Measurements from ENCODE around the gene SMYD2. TPM values are rescaled to one million over a fixed set of nuclear protein-coding genes. Genes with fewer than 3 reads are reported as not detected.

Gene SMYD2
- polyA plus RNA-seq, 2 of the 4 experiments (the other 2 are of a cell fraction), result 32.3 to 54.9 TPM

GRCh38 chr1:214337015-214337414 lies 56.1 kb downstream of the SMYD2 start:
- ChIA-PET CTCF (interaction anchor here (0.6 to 18.8 kb wide), 5 partner anchors 8 to 891 kb away, joined by 3 to 515 read pairs (median 24); no protein-coding TSS in a partner anchor), POLR2A (no interaction called here)
- no peaks in the 10 kb centered on the region for H3K9me3 ChIP-seq
- H3K4me3 ChIP-seq, result no peak overlapping the region
- no peak for ATAC-seq
- no peak overlapping the region for H3K27ac ChIP-seq
- H3K4me2 ChIP-seq, result no peak overlapping the region
- no peaks in the 10 kb centered on the region for H3K4me1 ChIP-seq
- 72% methylated on average over 2 of the region's 2 CpGs for WGBS (ENCODE audit: missing lambda C conversion rate)
- no peak for DNase-seq (ENCODE audit: low read depth in 1 of 2, low spot score in 1 of 2)
- TF ChIP-seq FOXS1 (CRISPR knock-in tag; IDR thresholded peaks at IDR 0.05), result no peak
- no peak for TF ChIP-seq EHF (CRISPR knock-in tag; IDR thresholded peaks at IDR 0.05)
- no peak for TF ChIP-seq ELK1 (IDR thresholded peaks at IDR 0.05; ENCODE audit: low read depth, low read length)
- no peak for TF ChIP-seq PBX3 (IDR thresholded peaks at IDR 0.05)
- TF ChIP-seq TFCP2L1 (CRISPR knock-in tag; IDR thresholded peaks at IDR 0.05), result no peak
- no peak for TF ChIP-seq MYC (IDR thresholded peaks at IDR 0.05; ENCODE audit: borderline replicate concordance, low read length)
- TF ChIP-seq FOSL2 (IDR thresholded peaks at IDR 0.05), result no peak
- TF ChIP-seq FOSL2 (CRISPR knock-in tag; IDR thresholded peaks at IDR 0.05), result no peak
- TF ChIP-seq TP53 (CRISPR knock-in tag; IDR thresholded peaks at IDR 0.05), result no peak
- no peak for TF ChIP-seq RCOR1 (IDR thresholded peaks at IDR 0.05; ENCODE audit: low read depth, low read length)
- TF ChIP-seq HOXB13 (CRISPR knock-in tag; IDR thresholded peaks at IDR 0.05; ENCODE audit: low read depth), result no peak
- TF ChIP-seq HDAC2 (IDR thresholded peaks at IDR 0.05), result no peak
- TF ChIP-seq FOSB (CRISPR knock-in tag; IDR thresholded peaks at IDR 0.05), result no peak
- TF ChIP-seq ATOH8 (CRISPR knock-in tag; IDR thresholded peaks at IDR 0.05; ENCODE audit: low read depth), result no peak
- no peak for TF ChIP-seq CTCF (IDR thresholded peaks at IDR 0.05)
- TF ChIP-seq MAZ (IDR thresholded peaks at IDR 0.05; ENCODE audit: borderline replicate concordance, low read depth, low read length), result no peak
- TF ChIP-seq ZSCAN20 (CRISPR knock-in tag; IDR thresholded peaks at IDR 0.05), result no peak
- TF ChIP-seq CHD2 (IDR thresholded peaks at IDR 0.05; ENCODE audit: low read length, partially characterized antibody), result no peak
- no peak for TF ChIP-seq KDM1A (IDR thresholded peaks at IDR 0.05; ENCODE audit: low read depth)
- TF ChIP-seq CHD4 (IDR thresholded peaks at IDR 0.05; ENCODE audit: borderline replicate concordance), result no peak
- no peak for TF ChIP-seq GATA3 (IDR thresholded peaks at IDR 0.05; ENCODE audit: borderline replicate concordance)
- FAIRE-seq, result no peak

- FAIRE-seq, result no peak
- 80% methylated on average over 6 of the region's 6 CpGs for WGBS (ENCODE audit: missing lambda C conversion rate)
- TF ChIP-seq RCOR1 (IDR thresholded peaks at IDR 0.05; ENCODE audit: low read depth, low read length) (no peak), HOXB13 (CRISPR knock-in tag; IDR thresholded peaks at IDR 0.05; ENCODE audit: low read depth) (no peak), POLR2A (IDR thresholded peaks at IDR 0.05; ENCODE audit: low read length) (no peak), KDM1A (IDR thresholded peaks at IDR 0.05; ENCODE audit: low read depth) (no peak), ELK1 (IDR thresholded peaks at IDR 0.05; ENCODE audit: low read depth, low read length) (no peak), E2F6 (IDR thresholded peaks at IDR 0.05; ENCODE audit: borderline replicate concordance, low read depth) (no peak), CEBPB (IDR thresholded peaks at IDR 0.05) (no peak), MAX (IDR thresholded peaks at IDR 0.05) (no peak), CBX8 (IDR thresholded peaks at IDR 0.05) (no peak), RFX5 (IDR thresholded peaks at IDR 0.05) (no peak), NPAS2 (CRISPR knock-in tag; IDR thresholded peaks at IDR 0.05; ENCODE audit: borderline replicate concordance) (no peak), CBX2 (IDR thresholded peaks at IDR 0.05; ENCODE audit: borderline replicate concordance, low read depth) (no peak)
These were observed 56.6 kb downstream of the SMYD2 start for GRCh38 chr1:214337511-214337910.

More at GRCh38 chr1:214337511-214337910, 56.6 kb downstream of the SMYD2 start:
- DNase-seq (ENCODE audit: low read depth in 1 of 2, low spot score in 1 of 2) (peak in 1 of 2 experiments; percentile 23), ATAC-seq (no peak)
- H3K4me3 ChIP-seq, result no peak overlapping the region
- CTCF ChIA-PET, result interaction anchor here (0.6 to 18.8 kb wide), 5 partner anchors 9 to 891 kb away, joined by 3 to 515 read pairs (median 10); no protein-coding TSS in a partner anchor
- H3K4me1 ChIP-seq, result no peaks in the 10 kb centered on the region
- POLR2A ChIA-PET, result no interaction called here
- H3K4me2 ChIP-seq, result no peak overlapping the region
- H3K27ac ChIP-seq, result no peak overlapping the region
- no peaks in the 10 kb centered on the region for H3K9me3 ChIP-seq

All from A549 (cell line).